DND-41 (cell line): Measurements from ENCODE around the gene ARSG.
A peak's percentile ranks its signal among the peaks of the same experiment; 100 is the strongest.

Source experiments
- ATAC-seq: fragments of 200-7000 bp; cut with Tn5 transposase; 3 replicates; pipeline ENCODE4 v1.9.1; 2021; ENCODE audit warnings: low read depth; ENCODE audit not compliant: insufficient read depth
- DNase-seq: peaks from one replicate; pipeline ENCODE4 v3.0.0-alpha.2; 2020
- H2AFZ ChIP-seq: 2 replicates; pipeline ENCODE4 v1.6.0; 2012; ENCODE audit warnings: low read depth, low read length
- H3K27ac ChIP-seq: 2 replicates; pipeline ENCODE4 v1.5.1; 2012; ENCODE audit warnings: low read length, inconsistent platforms
- H3K27me3 ChIP-seq: fragments of 200-600 bp; sonication (generic); 2 replicates; pipeline ENCODE4 v1.6.0; 2012; ENCODE audit warnings: low read length, mild to moderate bottlenecking, inconsistent platforms; ENCODE audit not compliant: insufficient read depth, poor library complexity
- H3K36me3 ChIP-seq: 2 replicates; pipeline ENCODE4 v1.5.1; 2012; ENCODE audit warnings: low read length, inconsistent platforms; ENCODE audit not compliant: insufficient read depth
- H3K4me1 ChIP-seq: 2 replicates; pipeline ENCODE4 v1.5.1; 2012; ENCODE audit warnings: mild to moderate bottlenecking, low read length; ENCODE audit not compliant: insufficient read depth
- H3K4me2 ChIP-seq: 2 replicates; pipeline ENCODE4 v1.6.0; 2012; ENCODE audit warnings: mild to moderate bottlenecking, moderate library complexity, low read length, inconsistent platforms; ENCODE audit not compliant: insufficient read depth
- H3K4me3 ChIP-seq, 2 experiments: fragments of 200-600 bp in 1 of 2; shearing (Covaris generic) in 1 of 2; 2 replicates each; pipeline ENCODE4 v1.5.1; 2012 to 2016; ENCODE audit warnings: inconsistent platforms in 2 of 2, low read length in 2 of 2, mild to moderate bottlenecking in 2 of 2, low read depth in 1 of 2, moderate library complexity in 1 of 2
- H3K79me2 ChIP-seq: 2 replicates; pipeline ENCODE4 v1.6.0; 2012; ENCODE audit warnings: low read length, inconsistent platforms; ENCODE audit not compliant: insufficient read depth
- H3K9ac ChIP-seq: 2 replicates; pipeline ENCODE4 v1.6.0; 2012; ENCODE audit warnings: low read depth, mild to moderate bottlenecking, inconsistent platforms, low read length, moderate library complexity
- H3K9me3 ChIP-seq: 2 replicates; pipeline ENCODE4 v1.5.1; 2012; ENCODE audit warnings: low read length, moderate library complexity, mild to moderate bottlenecking, inconsistent platforms; ENCODE audit not compliant: insufficient read depth, severe bottlenecking
- H4K20me1 ChIP-seq: 2 replicates; pipeline ENCODE4 v1.6.0; 2012; ENCODE audit warnings: low read length; ENCODE audit not compliant: insufficient read depth
- EZH2 ChIP-seq: IDR thresholded peaks from 3 replicates; pipeline ENCODE4 v1.6.1; 2012; ENCODE audit warnings: borderline replicate concordance, low read depth, mild to moderate bottlenecking, moderate library complexity, low read length, inconsistent platforms; ENCODE audit not compliant: severe bottlenecking
- TF ChIP-seq, protein P1 (sequence below): IDR thresholded peaks from 2 replicates; pipeline ENCODE4 v1.5.1; 2012; ENCODE audit warnings: borderline replicate concordance, low read length, moderate library complexity, mild to moderate bottlenecking; ENCODE audit not compliant: poor library complexity, severe bottlenecking; ENCODE audit errors: extremely low read depth

Gene ARSG

DNA sequence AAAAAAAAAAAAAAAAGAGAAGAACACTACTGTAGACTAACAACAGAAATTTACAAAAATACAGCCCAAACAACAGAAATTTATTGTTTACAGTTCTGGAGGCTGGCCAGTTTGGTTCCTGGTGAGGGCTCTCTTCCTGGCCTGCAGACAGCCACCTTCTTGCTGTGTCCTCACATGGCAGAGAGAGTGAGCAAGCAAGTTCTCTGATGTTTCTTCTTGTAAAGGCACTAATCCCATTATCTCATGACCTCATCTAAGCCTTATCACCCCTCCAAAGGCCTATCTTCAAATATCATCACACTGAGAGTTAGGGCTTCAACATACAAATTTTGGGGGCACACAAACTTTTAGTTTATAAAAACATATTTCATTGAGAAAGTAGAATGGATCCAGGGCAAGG lies 7.3 kb downstream of the ARSG start:
- Histone ChIP-seq H3K4me2 (no peak overlapping the region), H3K9me3 (no peaks in the 10 kb centered on the region), H3K36me3 (no peaks in the 10 kb centered on the region), H3K4me3 (no peak overlapping the region), H3K4me1 (peaks cover 53% of the 10 kb centered on the region), H3K27me3 (no peaks in the 10 kb centered on the region), H4K20me1 (no peaks in the 10 kb centered on the region), H3K9ac (no peak overlapping the region; the same call in 1 of the 2 replicates), H2AFZ (no peak overlapping the region), H3K27ac (peak overlapping the region; percentile 62), H3K79me2 (peaks cover 13% of the 10 kb centered on the region)
- no peak for ATAC-seq
- TF ChIP-seq EZH2 = no peak
- TF ChIP-seq, protein P1, sequence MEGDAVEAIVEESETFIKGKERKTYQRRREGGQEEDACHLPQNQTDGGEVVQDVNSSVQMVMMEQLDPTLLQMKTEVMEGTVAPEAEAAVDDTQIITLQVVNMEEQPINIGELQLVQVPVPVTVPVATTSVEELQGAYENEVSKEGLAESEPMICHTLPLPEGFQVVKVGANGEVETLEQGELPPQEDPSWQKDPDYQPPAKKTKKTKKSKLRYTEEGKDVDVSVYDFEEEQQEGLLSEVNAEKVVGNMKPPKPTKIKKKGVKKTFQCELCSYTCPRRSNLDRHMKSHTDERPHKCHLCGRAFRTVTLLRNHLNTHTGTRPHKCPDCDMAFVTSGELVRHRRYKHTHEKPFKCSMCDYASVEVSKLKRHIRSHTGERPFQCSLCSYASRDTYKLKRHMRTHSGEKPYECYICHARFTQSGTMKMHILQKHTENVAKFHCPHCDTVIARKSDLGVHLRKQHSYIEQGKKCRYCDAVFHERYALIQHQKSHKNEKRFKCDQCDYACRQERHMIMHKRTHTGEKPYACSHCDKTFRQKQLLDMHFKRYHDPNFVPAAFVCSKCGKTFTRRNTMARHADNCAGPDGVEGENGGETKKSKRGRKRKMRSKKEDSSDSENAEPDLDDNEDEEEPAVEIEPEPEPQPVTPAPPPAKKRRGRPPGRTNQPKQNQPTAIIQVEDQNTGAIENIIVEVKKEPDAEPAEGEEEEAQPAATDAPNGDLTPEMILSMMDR = no peak
- DNase-seq = peak; percentile 47

DNA sequence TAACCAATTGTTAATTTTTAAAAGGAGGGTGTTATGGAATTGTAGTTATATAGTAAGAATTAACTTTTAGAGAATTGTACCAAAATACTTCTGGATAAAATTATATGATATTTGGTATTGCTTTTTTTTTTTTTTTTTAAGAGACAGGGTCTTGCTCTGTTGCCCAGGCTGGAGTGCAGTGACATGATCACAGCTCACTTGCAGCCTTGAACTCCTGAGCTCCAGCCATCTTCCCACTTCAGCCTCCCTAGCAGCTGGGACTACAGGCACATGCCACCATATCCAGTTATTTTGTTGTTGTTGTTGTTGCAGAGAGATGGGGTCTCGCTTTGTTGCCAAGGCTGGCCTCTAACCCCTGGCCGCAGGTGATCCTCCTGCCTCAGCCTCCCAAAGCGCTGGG lies 8.5 kb downstream of the ARSG start:
- ATAC-seq = no peak

DNA sequence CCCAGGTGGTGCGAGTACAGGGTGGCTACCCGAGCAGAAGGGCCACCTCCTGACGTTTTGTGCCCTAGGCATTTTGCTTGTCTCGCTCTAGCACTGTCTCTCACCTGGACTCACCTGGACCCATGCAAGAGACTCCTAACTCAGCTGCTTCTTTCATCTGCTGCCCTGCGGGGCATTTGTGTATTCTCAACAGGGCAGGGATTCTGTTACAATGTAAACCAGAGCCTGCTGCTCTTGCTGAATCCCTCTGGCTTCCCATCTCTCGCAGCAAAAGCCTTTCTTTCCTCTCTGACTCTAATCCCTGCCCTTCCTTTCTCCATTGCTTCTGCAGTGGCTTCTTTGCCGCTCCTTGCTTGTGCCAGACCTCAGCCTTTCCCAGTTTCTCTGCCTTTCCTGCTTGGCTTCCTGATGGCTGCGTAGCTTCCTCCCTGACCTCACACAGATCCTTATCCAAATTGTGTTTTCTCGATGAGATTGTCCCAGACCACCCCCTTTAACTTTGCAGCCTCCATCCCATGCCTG lies 10.2 kb downstream of the ARSG start:
- H3K27ac ChIP-seq = no peak overlapping the region
- ATAC-seq = no peak
- no peaks in the 10 kb centered on the region for H3K27me3 ChIP-seq
- TF ChIP-seq EZH2 = no peak
- TF ChIP-seq, protein P1 = no peak
- no peak overlapping the region for H3K4me2 ChIP-seq
- no peak overlapping the region for H3K9ac ChIP-seq
- peaks cover 32% of the 10 kb centered on the region for H3K4me1 ChIP-seq
- H4K20me1 ChIP-seq = no peaks in the 10 kb centered on the region
- peaks cover 4% of the 10 kb centered on the region; the same call in 1 of the 2 replicates for H3K79me2 ChIP-seq
- no peaks in the 10 kb centered on the region for H3K36me3 ChIP-seq
- DNase-seq = no peak
- H2AFZ ChIP-seq = no peak overlapping the region
- H3K4me3 ChIP-seq = no peak overlapping the region
- no peaks in the 10 kb centered on the region for H3K9me3 ChIP-seq

More for the DNA sequence above, 8.5 kb downstream of the ARSG start:
- no peaks in the 10 kb centered on the region for H3K27me3 ChIP-seq
- no peak overlapping the region for H3K27ac ChIP-seq
- no peaks in the 10 kb centered on the region for H4K20me1 ChIP-seq
- H3K4me1 ChIP-seq = peaks cover 42% of the 10 kb centered on the region
- no peaks in the 10 kb centered on the region for H3K9me3 ChIP-seq
- H3K9ac ChIP-seq = no peak overlapping the region
- no peak overlapping the region for H3K4me3 ChIP-seq
- TF ChIP-seq EZH2 = no peak
- TF ChIP-seq, protein P1 = no peak
- DNase-seq = no peak
- H3K4me2 ChIP-seq = no peak overlapping the region
- H2AFZ ChIP-seq = no peak overlapping the region
- peaks cover 8% of the 10 kb centered on the region; the same call in 1 of the 2 replicates for H3K79me2 ChIP-seq
- H3K36me3 ChIP-seq = no peaks in the 10 kb centered on the region
